Keratinocyte (primary cell): ENCODE results near the gene TIMM17B. TPM values are rescaled to one million over a fixed set of nuclear protein-coding genes. Genes with fewer than 3 reads are reported as not detected.

Experiments
- DNase-seq: peaks from one replicate; pipeline ENCODE4 v3.0.0-alpha.2; 2011; ENCODE audit warnings: low read depth, missing footprints, low spot score
- FAIRE-seq: peaks from 2 replicates; lab custom pipeline; 2011; peaks lifted over from hg19 to GRCh38; lab: Jason Lieb, UNC
- H2AFZ ChIP-seq: 2 replicates; pipeline ENCODE4 v1.6.0; 2012; ENCODE audit warnings: low read length, control low read depth, inconsistent platforms; ENCODE audit not compliant: control insufficient read depth
- H3K27ac ChIP-seq: 2 replicates; pipeline ENCODE4 v1.5.1; 2011; ENCODE audit warnings: low read length; ENCODE audit not compliant: control insufficient read depth, insufficient read depth
- H3K27me3 ChIP-seq: 3 replicates; pipeline ENCODE4 v1.6.0; 2011; ENCODE audit warnings: low read length; ENCODE audit not compliant: control insufficient read depth, insufficient read depth; ENCODE audit errors: extremely low read depth
- H3K36me3 ChIP-seq, 2 experiments: 2 replicates in 1 of 2; 3 replicates in 1 of 2; pipeline ENCODE4 v1.5.1; 2011; ENCODE audit warnings: low read length in 2 of 2, mild to moderate bottlenecking in 1 of 2; ENCODE audit not compliant: control insufficient read depth in 2 of 2, insufficient read depth in 2 of 2; ENCODE audit errors: extremely low read depth in 1 of 2
- H3K4me1 ChIP-seq: 3 replicates; pipeline ENCODE4 v1.5.1; 2011; ENCODE audit warnings: low read length; ENCODE audit not compliant: control insufficient read depth, insufficient read depth; ENCODE audit errors: extremely low read depth
- H3K4me2 ChIP-seq: 3 replicates; pipeline ENCODE4 v1.6.0; 2011; ENCODE audit warnings: low read depth, low read length; ENCODE audit not compliant: control insufficient read depth, insufficient read depth; ENCODE audit errors: extremely low read depth
- H3K4me3 ChIP-seq, 3 experiments: fragments of 200-600 bp in 1 of 3; sonication (generic) in 1 of 3; 2 replicates in 2 of 3; 3 replicates in 1 of 3; pipeline ENCODE4 v1.5.1; 2011 to 2016; ENCODE audit warnings: low read length in 3 of 3, mild to moderate bottlenecking in 3 of 3, control low read depth in 2 of 3, inconsistent platforms in 1 of 3, low read depth in 1 of 3, mixed read lengths in 1 of 3, mixed run types in 1 of 3, moderate library complexity in 1 of 3; ENCODE audit not compliant: control insufficient read depth in 2 of 3, insufficient read depth in 2 of 3; ENCODE audit errors: extremely low read depth in 1 of 3
- H3K79me2 ChIP-seq: 2 replicates; pipeline ENCODE4 v1.6.0; 2012; ENCODE audit warnings: low read length; ENCODE audit not compliant: control insufficient read depth, insufficient read depth
- H3K9ac ChIP-seq: 3 replicates; pipeline ENCODE4 v1.6.0; 2011; ENCODE audit warnings: low read length; ENCODE audit not compliant: control insufficient read depth, insufficient read depth; ENCODE audit errors: extremely low read depth
- H3K9me1 ChIP-seq: 3 replicates; pipeline ENCODE4 v1.6.0; 2011; ENCODE audit warnings: low read length; ENCODE audit not compliant: control insufficient read depth, insufficient read depth; ENCODE audit errors: extremely low read depth
- H3K9me3 ChIP-seq: 2 replicates; pipeline ENCODE4 v1.5.1; 2012; ENCODE audit warnings: low read depth, low read length; ENCODE audit not compliant: control insufficient read depth
- H4K20me1 ChIP-seq: 3 replicates; pipeline ENCODE4 v1.6.0; 2011; ENCODE audit warnings: low read length; ENCODE audit not compliant: control insufficient read depth, insufficient read depth; ENCODE audit errors: extremely low read depth
- EZH2 ChIP-seq: IDR thresholded peaks from one replicate; pipeline ENCODE4 v1.6.1; 2012; ENCODE audit warnings: inconsistent platforms, mild to moderate bottlenecking, low read length, moderate library complexity
- dilution Hi-C: fragments of 300-500 bp; cut with MboI; formaldehyde crosslinking; loops from one replicate; pipeline ENCODE4 v1.7.0; 2020; ENCODE audit warnings: low sequenced_read_pairs; ENCODE audit not compliant: extremely low pct_ligation_motif_present
- polyA plus RNA-seq, 5 experiments: library from polyadenylated mRNA; depleted of rRNA in 3 of 5; stranded (reverse) in 3 of 5; stranded (forward) in 1 of 5; unstranded in 1 of 5; fragments of >200 nt; gene quantifications; 1 replicate in 1 of 5; 2 replicates in 3 of 5; 3 replicates in 1 of 5; pipeline versions ENCODE4 v1.2.1 to v1.2.3, GENCODE V29; 2011 to 2012; ENCODE audit warnings: missing spikeins in 2 of 5, low read depth in 1 of 5, low replicate concordance in 1 of 5
- TF ChIP-seq, protein P1 (sequence below), 3 experiments: IDR thresholded peaks in 1 of 3; conservative IDR thresholded peaks in 1 of 3; optimal IDR thresholded peaks in 1 of 3; 2 replicates in 2 of 3; 3 replicates in 1 of 3; pipeline versions ENCODE3 to v1.5.1; 2011; ENCODE audit warnings: low read length in 3 of 3, mild to moderate bottlenecking in 3 of 3, moderate library complexity in 2 of 3, control low read depth in 1 of 3, inconsistent platforms in 1 of 3; ENCODE audit not compliant: insufficient read depth in 2 of 3; ENCODE audit errors: extremely low read depth in 1 of 3

Gene TIMM17B
- polyA plus RNA-seq, 1 donor (not counting 4 experiments of a cell fraction or from before 2014, with no cell fraction given) = 34.3 TPM

DNA sequence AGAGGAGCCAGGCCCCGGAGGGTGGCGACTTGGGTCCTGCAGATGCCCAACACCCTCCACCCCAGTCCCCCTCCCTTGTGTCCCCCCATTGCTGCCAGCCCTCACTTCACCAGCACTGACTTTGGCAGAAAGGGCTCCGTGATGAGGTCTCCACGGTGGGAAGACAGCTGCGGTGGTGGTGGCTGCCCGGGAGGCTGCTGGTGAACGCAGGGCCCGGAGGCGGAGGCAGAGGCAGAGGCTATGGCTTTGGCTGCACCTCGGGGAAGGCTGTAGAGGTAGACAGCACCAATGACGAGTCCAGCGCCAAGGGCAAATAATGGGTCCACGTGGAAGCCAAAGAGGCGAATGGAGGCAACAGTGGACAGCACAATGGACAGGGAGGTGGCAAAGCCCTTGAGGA is 7.1 kb upstream of the TIMM17B start:
- peaks cover 2% of the 10 kb centered on the region for H3K9me3 ChIP-seq
- peaks cover 17% of the 10 kb centered on the region for H3K79me2 ChIP-seq
- no peak overlapping the region for H3K9ac ChIP-seq
- no peak overlapping the region for H3K27ac ChIP-seq
- peaks cover under 1% of the 10 kb centered on the region for H3K4me1 ChIP-seq
- FAIRE-seq (no peak), DNase-seq (no peak)
- no peak overlapping the region for H3K4me2 ChIP-seq
- dilution Hi-C loops = no loop called here
- H2AFZ ChIP-seq = no peak overlapping the region
- H3K9me1 ChIP-seq = no peaks in the 10 kb centered on the region
- TF ChIP-seq, protein P1, sequence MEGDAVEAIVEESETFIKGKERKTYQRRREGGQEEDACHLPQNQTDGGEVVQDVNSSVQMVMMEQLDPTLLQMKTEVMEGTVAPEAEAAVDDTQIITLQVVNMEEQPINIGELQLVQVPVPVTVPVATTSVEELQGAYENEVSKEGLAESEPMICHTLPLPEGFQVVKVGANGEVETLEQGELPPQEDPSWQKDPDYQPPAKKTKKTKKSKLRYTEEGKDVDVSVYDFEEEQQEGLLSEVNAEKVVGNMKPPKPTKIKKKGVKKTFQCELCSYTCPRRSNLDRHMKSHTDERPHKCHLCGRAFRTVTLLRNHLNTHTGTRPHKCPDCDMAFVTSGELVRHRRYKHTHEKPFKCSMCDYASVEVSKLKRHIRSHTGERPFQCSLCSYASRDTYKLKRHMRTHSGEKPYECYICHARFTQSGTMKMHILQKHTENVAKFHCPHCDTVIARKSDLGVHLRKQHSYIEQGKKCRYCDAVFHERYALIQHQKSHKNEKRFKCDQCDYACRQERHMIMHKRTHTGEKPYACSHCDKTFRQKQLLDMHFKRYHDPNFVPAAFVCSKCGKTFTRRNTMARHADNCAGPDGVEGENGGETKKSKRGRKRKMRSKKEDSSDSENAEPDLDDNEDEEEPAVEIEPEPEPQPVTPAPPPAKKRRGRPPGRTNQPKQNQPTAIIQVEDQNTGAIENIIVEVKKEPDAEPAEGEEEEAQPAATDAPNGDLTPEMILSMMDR (optimal IDR thresholded peaks at IDR 0.05 in 1 of 3, IDR thresholded peaks at IDR 0.05 in 1 of 3, conservative IDR thresholded peaks at IDR 0.05 in 1 of 3; ENCODE audit: extremely low read depth in 1 of 3, insufficient read depth in 2 of 3, low read length in 3 of 3) = no peak
- TF ChIP-seq EZH2 = no peak
- peaks cover 3% of the 10 kb centered on the region for H4K20me1 ChIP-seq
- H3K36me3 ChIP-seq = peaks cover 12 to 23% of the 10 kb centered on the region in 2 experiments
- no peak overlapping the region for H3K4me3 ChIP-seq
- no peaks in the 10 kb centered on the region for H3K27me3 ChIP-seq

GRCh38 chrX:48904180-48904579 is 6.6 kb upstream of the TIMM17B start:
- H3K36me3 ChIP-seq = peaks cover 9 to 23% of the 10 kb centered on the region in 2 experiments
- FAIRE-seq = no peak
- dilution Hi-C loops = no loop called here

More at GRCh38 chrX:48904180-48904579, 6.6 kb upstream of the TIMM17B start:
- Histone ChIP-seq H3K4me3 (no peak overlapping the region), H3K9me1 (no peaks in the 10 kb centered on the region), H4K20me1 (peaks cover 3% of the 10 kb centered on the region), H3K9ac (no peak overlapping the region), H3K4me1 (peaks cover 5% of the 10 kb centered on the region), H3K79me2 (peaks cover 17% of the 10 kb centered on the region), H3K27me3 (no peaks in the 10 kb centered on the region), H3K4me2 (no peak overlapping the region), H3K27ac (no peak overlapping the region), H3K9me3 (peaks cover 2% of the 10 kb centered on the region), H2AFZ (no peak overlapping the region)
- no peak for DNase-seq
- TF ChIP-seq, protein P1 (optimal IDR thresholded peaks at IDR 0.05 in 1 of 3, IDR thresholded peaks at IDR 0.05 in 1 of 3, conservative IDR thresholded peaks at IDR 0.05 in 1 of 3; ENCODE audit: extremely low read depth in 1 of 3, insufficient read depth in 2 of 3, low read length in 3 of 3) = no peak
- TF ChIP-seq EZH2 = no peak
